NCI-H1436 treated with DMSO at 0.1 percent for 48 hours (cell line): Measurements from ENCODE around the gene OR11A1.

ENCODE experiments used
- DNase-seq: peaks from one replicate; lab custom pipeline; 2025; lab: John Stamatoyannopoulos, UW

The OR11A1 gene

GRCh38 chr6:29456971-29457370, at the start of gene OR11A1, which contains the start of gene OR2H1:
OR11A1 (minus strand) TSS chr6:29457071; CDS start chr6:29427641, 29,430 bp downstream.
OR2H1 (plus strand) TSS chr6:29457155; CDS start chr6:29461770, 4,615 bp downstream.
- DNase-seq, result no peak

DNA sequence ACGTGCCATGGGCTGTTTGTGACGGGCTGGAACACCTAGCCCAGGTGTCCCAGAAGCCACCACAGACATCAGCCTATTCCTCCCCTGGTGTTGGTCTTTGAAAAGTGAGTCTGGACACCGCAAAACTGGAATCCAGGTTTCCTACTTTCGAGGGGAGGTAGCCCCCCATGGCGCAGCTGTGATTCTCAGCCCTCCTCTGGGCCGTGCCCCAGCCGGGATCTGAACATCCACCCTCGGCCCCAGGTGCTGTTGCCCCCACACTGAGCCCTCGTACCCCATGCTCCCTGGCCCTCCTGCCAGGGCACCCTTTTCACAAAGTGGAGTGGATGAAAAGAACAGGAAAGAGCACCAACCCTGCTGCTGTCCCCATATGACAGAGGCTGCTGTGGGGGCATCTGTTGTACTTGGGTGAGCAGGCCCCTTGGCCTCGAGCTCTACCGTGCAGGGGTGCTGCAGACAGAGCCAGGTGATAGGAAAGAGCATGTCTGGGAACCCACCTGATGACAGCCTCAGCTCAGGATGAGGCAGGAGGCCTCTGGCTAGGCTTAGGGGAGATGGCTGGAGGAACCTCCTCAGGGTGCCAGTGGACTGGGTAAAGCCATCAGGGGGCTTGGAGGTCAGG, 49.7 kb upstream of the OR11A1 start:
- no peak for DNase-seq

GRCh38 chr6:29505808-29506207, 48.9 kb upstream of the OR11A1 start:
- DNase-seq, result no peak

- no peak for DNase-seq
Measured at GRCh38 chr6:29504961-29505360, 48.1 kb upstream of the OR11A1 start.

- DNase-seq, result no peak
Measured at GRCh38 chr6:29502597-29502996, 45.7 kb upstream of the OR11A1 start.

DNA sequence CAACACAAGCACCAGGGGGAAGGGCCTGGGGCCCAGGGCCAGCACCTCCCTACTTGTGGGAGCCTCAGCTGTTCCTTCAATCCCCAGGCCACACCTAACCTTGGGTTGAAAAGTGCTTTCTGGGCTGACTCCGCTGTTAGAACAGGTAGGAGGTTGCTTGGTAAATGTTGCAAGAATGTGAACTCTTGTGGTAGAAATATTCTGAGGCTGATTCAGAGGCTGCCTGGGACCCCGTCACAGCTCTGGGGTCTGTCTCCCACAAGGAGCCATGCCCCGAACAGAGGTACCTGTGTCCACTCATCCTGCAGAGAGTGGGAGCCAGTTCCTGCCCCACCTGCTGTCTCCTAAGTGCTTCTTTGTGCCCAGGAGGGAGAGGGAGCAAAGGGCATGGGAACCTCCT, 45.3 kb upstream of the OR11A1 start:
- DNase-seq, result no peak

GRCh38 chr6:29501106-29501505, 44.2 kb upstream of the OR11A1 start:
- no peak for DNase-seq

DNA sequence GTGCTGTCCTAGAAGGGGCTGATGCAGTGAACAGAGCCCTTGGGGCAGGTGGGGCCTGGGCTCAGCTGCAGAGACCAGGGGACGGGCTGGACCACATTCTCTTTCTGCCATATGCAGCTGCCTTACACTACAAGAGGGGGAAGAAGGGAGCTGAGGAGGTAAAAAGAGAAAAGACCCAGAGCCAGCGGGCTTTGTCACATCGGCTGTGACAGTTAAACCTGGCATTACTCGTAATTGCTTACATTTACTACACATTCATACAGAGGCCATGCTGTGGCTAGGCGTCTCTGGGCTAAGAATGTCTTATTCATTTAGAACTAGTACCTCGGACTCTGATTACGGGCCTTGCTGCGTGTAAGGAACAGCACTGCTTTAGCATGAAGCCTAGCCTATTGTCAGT, 43.7 kb upstream of the OR11A1 start:
- DNase-seq, result no peak

DNA sequence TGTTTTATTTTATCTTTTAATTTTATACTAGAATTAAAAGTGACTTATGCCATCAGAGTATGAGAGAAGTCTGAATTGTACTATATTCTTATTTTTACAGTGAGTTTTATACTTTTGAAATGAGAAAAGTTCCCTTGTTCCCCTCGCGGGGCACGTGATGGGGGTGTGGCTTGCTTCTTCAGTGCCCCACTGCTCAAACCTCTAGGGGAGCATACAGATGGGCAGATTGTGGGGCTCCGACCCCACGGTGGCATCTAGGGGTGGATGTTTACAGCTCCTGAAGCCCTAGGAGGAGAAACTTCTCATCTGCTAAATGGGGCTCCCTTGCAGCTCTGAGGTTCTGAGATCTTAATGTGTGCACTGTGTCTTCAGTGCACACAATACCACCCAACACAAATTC, 42.8 kb upstream of the OR11A1 start:
- no peak for DNase-seq

DNA sequence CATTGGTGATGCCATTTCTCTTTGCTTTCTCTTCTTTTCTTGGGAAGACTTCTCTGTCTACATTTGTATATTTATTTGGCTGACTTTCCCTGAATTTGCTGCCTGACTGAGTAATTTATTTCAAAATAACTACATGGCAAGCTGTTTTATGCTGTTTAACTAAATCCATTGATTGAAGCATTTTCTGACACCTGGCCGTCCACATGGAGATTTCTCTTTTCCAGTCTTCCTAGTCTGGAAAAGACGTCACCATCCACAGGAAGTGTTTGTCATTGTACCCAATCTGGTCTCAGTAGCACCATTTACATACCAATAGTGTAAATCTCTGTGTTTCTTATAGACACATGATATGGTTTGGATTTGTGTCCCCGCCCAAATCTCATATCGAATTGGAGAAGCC, 40.1 kb upstream of the OR11A1 start:
- no peak for DNase-seq

- DNase-seq, result no peak
Measured at GRCh38 chr6:29495571-29495970, 38.7 kb upstream of the OR11A1 start.

- no peak for DNase-seq
Measured at GRCh38 chr6:29494131-29494530, 37.3 kb upstream of the OR11A1 start.

DNA sequence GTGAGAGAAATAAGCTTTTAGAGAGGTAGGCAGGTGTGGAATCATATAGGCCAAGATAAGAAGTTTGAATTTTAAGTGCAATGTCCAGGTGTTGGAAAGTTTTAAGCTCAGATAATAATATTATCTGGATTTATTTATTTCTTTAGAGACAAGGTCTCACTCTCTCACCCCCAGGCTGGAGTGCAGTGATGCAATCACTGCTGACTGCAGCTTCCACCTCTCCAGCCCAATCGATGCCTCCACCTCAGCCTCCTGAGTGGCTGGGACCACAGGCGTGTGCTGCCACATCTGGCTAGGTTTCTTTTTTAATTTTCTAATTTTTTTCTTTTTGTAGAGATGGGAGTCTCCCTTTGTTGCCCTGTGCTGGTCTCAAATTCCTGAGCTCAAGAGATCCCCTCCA, 36.4 kb upstream of the OR11A1 start:
- no peak for DNase-seq

DNA sequence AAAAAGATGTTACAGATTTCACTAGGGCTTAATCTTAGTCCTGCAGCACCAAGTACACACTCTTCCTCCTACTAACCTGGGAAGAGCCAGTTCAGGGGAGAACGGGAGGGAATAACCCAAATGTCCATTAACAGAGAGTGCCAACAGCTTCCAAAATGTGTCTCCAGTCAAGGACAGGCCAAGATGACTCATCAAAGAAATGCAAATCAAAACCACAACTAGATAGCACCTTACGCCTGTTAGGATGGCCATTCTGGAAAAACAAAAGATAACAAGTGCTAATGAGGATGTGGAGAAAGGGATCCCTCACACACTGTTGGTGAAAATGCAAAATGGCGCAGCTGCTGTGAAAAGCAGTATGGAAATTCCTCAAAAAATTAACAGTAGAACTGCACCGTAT, 34.7 kb upstream of the OR11A1 start:
- DNase-seq, result no peak

DNA sequence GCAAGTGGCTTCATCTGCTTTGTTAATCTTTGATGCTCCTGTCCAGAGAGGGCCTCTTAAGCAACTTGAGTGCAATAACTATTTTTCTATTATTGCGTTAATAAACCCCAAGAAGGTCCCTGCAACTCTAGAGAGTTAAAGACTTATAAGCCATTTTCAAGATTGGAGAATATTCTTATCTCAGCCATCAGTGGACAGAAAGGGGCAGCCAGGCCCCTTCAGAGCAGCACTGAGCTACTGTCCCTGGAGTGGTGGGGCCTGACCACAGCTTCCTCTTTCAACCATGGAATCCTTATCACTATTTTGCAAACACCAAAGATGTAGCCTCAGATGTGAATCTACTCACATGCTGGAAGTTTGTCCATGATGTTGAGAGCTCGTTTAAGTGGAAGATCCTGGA, 33.7 kb upstream of the OR11A1 start:
- no peak for DNase-seq

DNA sequence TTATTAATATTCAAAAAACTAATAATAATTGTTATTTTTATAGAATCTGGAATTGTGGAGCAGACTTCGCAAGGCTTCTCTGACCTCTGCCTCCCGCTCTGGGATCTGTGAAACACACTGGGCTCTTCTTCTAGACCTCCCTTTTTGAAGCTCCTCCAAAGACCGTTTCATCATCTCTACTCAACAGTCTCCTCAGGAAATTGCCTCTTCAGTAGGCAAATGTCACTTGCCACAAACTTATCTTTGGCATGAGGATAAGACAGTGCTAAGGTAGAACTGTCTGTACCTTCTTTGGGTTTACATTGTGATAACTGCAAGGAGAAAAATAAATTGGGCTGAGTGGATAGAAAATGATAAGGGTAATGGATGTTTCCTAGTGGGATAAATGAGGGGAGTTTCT, 33.2 kb upstream of the OR11A1 start:
- no peak for DNase-seq

DNA sequence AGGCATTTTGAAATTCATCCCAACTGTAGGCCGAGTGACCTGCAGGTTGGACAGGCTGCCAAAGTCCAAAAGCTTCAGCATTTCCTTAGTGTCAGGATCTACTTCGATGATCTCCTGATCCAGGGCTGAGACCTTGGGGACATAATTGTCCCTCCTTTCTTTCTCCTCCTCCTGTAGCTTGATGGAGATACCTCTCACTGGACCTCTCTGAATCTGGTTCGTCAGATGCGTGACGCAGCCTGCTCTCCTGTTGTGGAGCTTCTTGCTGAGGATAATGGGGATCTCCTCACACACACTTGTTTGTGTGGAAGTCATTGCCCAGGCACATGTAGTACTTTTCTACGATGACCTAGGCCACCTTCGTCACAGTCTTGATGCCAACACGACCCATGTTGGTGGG, 32.4 kb upstream of the OR11A1 start:
- no peak for DNase-seq

- no peak for DNase-seq
Measured at GRCh38 chr6:29488874-29489273, 32.0 kb upstream of the OR11A1 start.

DNA sequence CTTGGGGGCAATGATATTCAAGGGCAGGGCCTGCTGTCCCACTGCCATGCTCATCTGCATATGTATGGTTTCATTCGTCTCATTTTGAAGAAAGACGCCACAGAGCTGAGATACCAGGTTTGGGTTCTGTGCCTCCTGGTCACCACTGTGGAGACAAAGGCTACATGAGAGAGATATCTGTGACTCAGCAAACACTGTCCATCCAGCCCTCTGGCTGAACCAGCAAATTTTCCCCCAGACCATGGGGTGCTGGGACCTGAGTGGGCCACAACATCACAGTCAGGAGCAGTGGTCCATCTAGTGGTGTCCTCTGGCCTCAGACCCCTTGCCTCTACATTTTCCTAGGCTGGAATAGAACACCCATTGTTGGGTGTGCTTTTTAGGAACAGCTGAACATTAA, 30.8 kb upstream of the OR11A1 start, which contains the start of gene MAS1L:
MAS1L (minus strand) TSS at position 297 of the 400 bp plus-strand sequence; CDS start at position 243, 54 bp downstream.
- no peak for DNase-seq

- no peak for DNase-seq
Measured at GRCh38 chr6:29487131-29487530, 30.3 kb upstream of the OR11A1 start.

DNA sequence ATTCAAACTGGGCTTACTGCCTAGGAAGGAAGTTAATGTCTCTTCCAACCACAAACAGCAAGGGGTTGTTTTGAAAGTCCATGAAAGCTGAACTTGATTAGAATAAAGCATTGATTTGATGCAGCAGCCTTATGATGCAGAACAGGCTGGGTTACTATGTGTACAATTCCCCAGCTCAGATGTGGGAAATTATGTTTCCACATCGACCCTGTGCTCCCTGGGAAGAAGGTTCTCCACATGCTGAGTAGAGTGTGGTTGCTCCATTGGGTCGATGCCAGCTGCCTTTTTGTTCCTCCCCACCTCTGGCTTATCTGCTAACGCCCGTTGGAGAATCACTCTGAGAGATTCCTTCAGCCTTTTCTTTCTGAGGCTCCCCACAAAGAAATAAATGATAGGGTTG, 29.7 kb upstream of the OR11A1 start:
- no peak for DNase-seq

DNA sequence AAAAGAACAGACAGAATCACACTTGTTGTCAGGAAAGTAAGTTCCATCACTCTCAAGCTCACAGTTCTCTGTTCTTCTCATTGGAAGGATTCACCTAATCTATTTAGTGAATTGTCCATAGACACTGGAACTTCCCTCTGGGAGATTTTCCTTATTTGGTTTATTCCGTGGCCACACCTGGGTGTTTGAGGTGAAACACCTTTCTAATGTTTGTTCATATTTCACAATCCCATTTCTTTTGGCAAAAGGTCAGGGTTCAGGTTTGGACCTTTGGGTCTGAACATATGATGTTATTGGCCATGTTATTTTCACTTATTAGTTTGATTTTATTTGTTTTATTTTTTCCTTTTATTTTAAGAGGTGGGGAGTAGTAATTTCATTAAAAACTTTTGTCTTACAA, 26.9 kb upstream of the OR11A1 start:
- DNase-seq, result no peak

GRCh38 chr6:29483186-29483585, 26.3 kb upstream of the OR11A1 start:
- DNase-seq, result no peak

GRCh38 chr6:29479560-29479959, 22.7 kb upstream of the OR11A1 start:
- DNase-seq, result no peak
